IMR-90 (cell line): ENCODE data around the gene EIF4H. TPM values are rescaled to one million over a fixed set of nuclear protein-coding genes. Genes with fewer than 3 reads are reported as not detected.
"Not testable (repeated sequence)": the region's sequence is repeated elsewhere in the genome, so short reads cannot be mapped to it uniquely, and the experiment has no call there.

Experiments used
- ATAC-seq: fragments of 200-7000 bp; cut with Tn5 transposase; 2 replicates; pipeline ENCODE4 v1.9.1; 2020; ENCODE audit warnings: low read depth, mild to moderate bottlenecking, moderate library complexity
- BruUV-seq: library from RNA; stranded (reverse); fragments of 400-500 nt; replicated peaks from 2 replicates; lab custom pipeline; 2021; lab: Mats Ljungman, UMichigan
- CTCF ChIA-PET: fragments of 300-600 bp; formaldehyde crosslinking; extraction: SDS; loops from one replicate; lab custom pipeline; 2021; ENCODE audit warnings: antibody characterized with exemption; lab: Yijun Ruan, JAX
- POLR2A ChIA-PET: fragments of 300-600 bp; sonication (Branson Sonifier 250); formaldehyde crosslinking; loops from one replicate; lab custom pipeline; 2022; ENCODE audit warnings: antibody characterized with exemption; ENCODE audit not compliant: unreplicated experiment; lab: Charles Lee
- DNase-seq: peaks from one replicate; pipeline ENCODE4 v3.0.0; 2013
- H2AFZ ChIP-seq: replicated peaks from 2 replicates; pipeline ENCODE3; 2013; ENCODE audit warnings: low read length, mild to moderate bottlenecking; ENCODE audit not compliant: poor library complexity
- H2AK5ac ChIP-seq: 2 replicates; pipeline ENCODE4 v1.6.1; 2013; ENCODE audit warnings: low read depth, low read length, inconsistent platforms
- H2AK9ac ChIP-seq: replicated peaks from 2 replicates; pipeline ENCODE3; 2013; ENCODE audit warnings: mild to moderate bottlenecking, low read depth, low read length, moderate library complexity; ENCODE audit not compliant: poor library complexity
- H2BK120ac ChIP-seq: 2 replicates; pipeline ENCODE4 v1.6.1; 2013; ENCODE audit warnings: low read depth, low read length, inconsistent platforms
- H2BK15ac ChIP-seq: 3 replicates; pipeline ENCODE4 v1.6.1; 2013; ENCODE audit warnings: low read depth, low read length, inconsistent platforms
- H2BK20ac ChIP-seq: 2 replicates; pipeline ENCODE4 v1.6.1; 2013; ENCODE audit warnings: low read depth, mild to moderate bottlenecking, inconsistent platforms, low read length, moderate library complexity
- H2BK5ac ChIP-seq: 2 replicates; pipeline ENCODE4 v1.6.1; 2013; ENCODE audit warnings: mild to moderate bottlenecking, low read depth, low read length, inconsistent platforms; ENCODE audit not compliant: poor library complexity, severe bottlenecking
- H3K14ac ChIP-seq: replicated peaks from 2 replicates; pipeline ENCODE4 v1.6.1; 2013; ENCODE audit warnings: low read depth, low read length, inconsistent platforms
- H3K18ac ChIP-seq: 2 replicates; pipeline ENCODE4 v1.6.1; 2013; ENCODE audit warnings: low read depth, low read length, control low read depth
- H3K23ac ChIP-seq: 2 replicates; pipeline ENCODE4 v1.6.1; 2013; ENCODE audit warnings: low read depth, low read length, inconsistent platforms
- H3K27ac ChIP-seq: 2 replicates; pipeline ENCODE4 v1.5.1; 2013; ENCODE audit warnings: mild to moderate bottlenecking, control low read depth, low read length; ENCODE audit not compliant: insufficient read depth
- H3K27me3 ChIP-seq: 2 replicates; pipeline ENCODE4 v1.6.1; 2013; ENCODE audit warnings: low read length; ENCODE audit not compliant: control insufficient read depth, insufficient read depth
- H3K36me3 ChIP-seq: 2 replicates; pipeline ENCODE4 v1.6.1; 2013; ENCODE audit warnings: low read length, mixed read lengths; ENCODE audit not compliant: control insufficient read depth, insufficient read depth
- H3K4ac ChIP-seq: 2 replicates; pipeline ENCODE4 v1.6.1; 2013; ENCODE audit warnings: low read depth, low read length, inconsistent platforms
- H3K4me1 ChIP-seq: 2 replicates; pipeline ENCODE4 v1.6.1; 2013; ENCODE audit warnings: low read length, mixed read lengths; ENCODE audit not compliant: control insufficient read depth, insufficient read depth
- H3K4me2 ChIP-seq: 2 replicates; pipeline ENCODE4 v1.6.1; 2013; ENCODE audit warnings: low read depth, mild to moderate bottlenecking, control low read depth, low read length, moderate library complexity
- H3K4me3 ChIP-seq: 2 replicates; pipeline ENCODE4 v1.5.1; 2013; ENCODE audit warnings: low read depth, mild to moderate bottlenecking, control low read depth, low read length, moderate library complexity; ENCODE audit not compliant: insufficient read depth
- H3K56ac ChIP-seq: 2 replicates; pipeline ENCODE4 v1.6.1; 2013; ENCODE audit warnings: low read length, inconsistent platforms; ENCODE audit not compliant: insufficient read depth; ENCODE audit errors: extremely low read depth
- H3K79me1 ChIP-seq, 2 experiments: 2 replicates each; pipeline ENCODE4 v1.6.1; 2013; ENCODE audit warnings: low read length in 2 of 2, inconsistent platforms in 1 of 2, low read depth in 1 of 2
- H3K9ac ChIP-seq: 2 replicates; pipeline ENCODE4 v1.6.1; 2013; ENCODE audit warnings: low read depth, low read length, control low read depth
- H3K9me1 ChIP-seq: 2 replicates; pipeline ENCODE4 v1.6.1; 2013; ENCODE audit warnings: low read length, inconsistent platforms; ENCODE audit not compliant: insufficient read depth
- H3K9me3 ChIP-seq: 2 replicates; pipeline ENCODE4 v1.6.1; 2013; ENCODE audit warnings: low read length; ENCODE audit not compliant: control insufficient read depth, insufficient read depth
- H4K20me1 ChIP-seq: 2 replicates; pipeline ENCODE4 v1.6.1; 2013; ENCODE audit warnings: low read length, inconsistent platforms; ENCODE audit not compliant: insufficient read depth
- H4K5ac ChIP-seq: 2 replicates; pipeline ENCODE4 v1.6.1; 2013; ENCODE audit warnings: mild to moderate bottlenecking, low read depth, low read length, control low read depth
- H4K8ac ChIP-seq, 2 experiments: 2 replicates each; pipeline ENCODE4 v1.6.1; 2013; ENCODE audit warnings: low read depth in 2 of 2, low read length in 2 of 2, control low read depth in 1 of 2, inconsistent platforms in 1 of 2
- H4K91ac ChIP-seq: 2 replicates; pipeline ENCODE4 v1.6.1; 2013; ENCODE audit warnings: low read depth, low read length, inconsistent platforms; ENCODE audit not compliant: insufficient read depth
- WGBS, 2 experiments: methylation state at CpG; one replicate each; pipeline versions ENCODE4 v1.1.5 to v1.1.7; 2013; ENCODE audit warnings: missing lambda C conversion rate in 2 of 2; ENCODE audit not compliant: insufficient read length in 1 of 2; ENCODE audit errors: extremely low coverage in 2 of 2; 5-methylcytosine and 5-hydroxymethylcytosine counted together
- dilution Hi-C: fragments of 300-500 bp; cut with HindIII; formaldehyde crosslinking; loops from one replicate; pipeline ENCODE4 v1.14.3; 2018; ENCODE audit warnings: low sequenced_read_pairs; ENCODE audit not compliant: unreplicated experiment
- in situ Hi-C: fragments of 300-500 bp; cut with MboI; formaldehyde crosslinking; loops from 3 replicates; pipeline ENCODE4 v1.14.3; 2019; ENCODE audit warnings: low sequenced_read_pairs, inconsistent platforms, mixed read lengths
- intact Hi-C: fragments of 100-400 bp; cut with micrococcal nuclease; formaldehyde crosslinking; loops from 2 replicates; pipeline ENCODE4 v1.10.0; 2022
- polyA plus RNA-seq, 3 experiments: library from polyadenylated mRNA; depleted of rRNA; stranded (reverse); fragments of >200 nt; gene quantifications; 2 replicates each; pipeline ENCODE4 v1.2.3, GENCODE V29; 2012; ENCODE audit warnings: low replicate concordance in 1 of 3
- total RNA-seq: library from RNA; depleted of rRNA; stranded (reverse); fragments of >200 nt; gene quantifications from 2 replicates; pipeline ENCODE4 v1.2.3, GENCODE V29; 2012

Gene EIF4H
- total and polyA plus RNA-seq, 2 of the 4 experiments (the other 2 are of a cell fraction) = 241 to 321 TPM

DNA sequence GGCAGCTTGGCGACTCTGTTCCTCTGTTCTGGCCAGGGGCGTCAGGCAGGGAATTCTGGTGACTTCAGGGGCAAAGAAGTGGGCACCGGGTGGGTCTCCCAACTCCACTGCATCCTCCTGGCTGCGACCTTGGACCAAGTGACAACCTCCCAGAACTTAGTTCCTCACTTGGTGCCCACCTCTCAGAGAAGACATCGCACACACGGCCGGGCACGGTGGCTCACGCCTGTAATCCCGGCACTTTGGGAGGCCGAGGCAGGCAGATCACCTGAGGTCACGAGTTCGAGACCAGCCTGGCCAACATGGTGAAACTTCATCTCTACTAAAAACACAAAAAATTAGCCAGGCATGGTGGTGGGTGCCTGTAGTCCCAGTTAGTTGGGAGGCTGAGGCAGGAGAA lies 50.8 kb downstream of the EIF4H start:
- H3K23ac ChIP-seq, H3K4me3 ChIP-seq, H4K5ac ChIP-seq, H2AFZ ChIP-seq, H2BK120ac ChIP-seq, H3K14ac ChIP-seq, CTCF ChIA-PET, H2BK5ac ChIP-seq, H3K4me2 ChIP-seq, H4K20me1 ChIP-seq, H3K9ac ChIP-seq, H3K4me1 ChIP-seq, ATAC-seq, dilution Hi-C loops, H2BK20ac ChIP-seq, H3K9me3 ChIP-seq, H4K8ac ChIP-seq, H2BK15ac ChIP-seq, H3K27ac ChIP-seq, H3K27me3 ChIP-seq, H3K79me1 ChIP-seq, H3K9me1 ChIP-seq, POLR2A ChIA-PET, H3K18ac ChIP-seq, H4K91ac ChIP-seq, H2AK5ac ChIP-seq, H2AK9ac ChIP-seq, H3K56ac ChIP-seq, H3K4ac ChIP-seq, BruUV-seq, DNase-seq, intact Hi-C loops: not testable (repeated sequence)
- peaks cover 13% of the 10 kb centered on the region for H3K36me3 ChIP-seq
- 100% methylated on average over 2 of the region's 13 CpGs; no CpG with 5 or more reads in 1 of the 2 experiments for WGBS, 2 experiments
- in situ Hi-C loops = loop anchor here (25.0 kb wide), 2 partner anchors 137 to 337 kb away; no protein-coding TSS in a partner anchor
